Thoracic aorta (tissue), 2 donors: ENCODE measurements around the gene ACSL3. TPM values are rescaled to one million over a fixed set of nuclear protein-coding genes. Genes with fewer than 3 reads are reported as not detected.

Experiments used
- ATAC-seq: fragments of 150-250 bp; one replicate; pipeline ENCODE4 v1.8.0; 2017; ENCODE audit warnings: low read depth; ENCODE audit not compliant: insufficient number of reproducible peaks, low FRiP score
- DNase-seq: peaks from one replicate; pipeline ENCODE4 v3.0.0-alpha.2; 2020; ENCODE audit warnings: low spot score
- H3K27ac ChIP-seq, 2 donors: fragments of 200-600 bp; sonication (generic); 1 replicate in 1 of 2; 2 replicates in 1 of 2; pipeline ENCODE4 v1.5.1; 2016; ENCODE audit warnings: mild to moderate bottlenecking in 2 of 2, moderate library complexity in 2 of 2
- H3K27me3 ChIP-seq: fragments of 200-600 bp; sonication (generic); replicated peaks from 2 replicates; pipeline ENCODE4 v1.6.0; 2016; ENCODE audit warnings: mild to moderate bottlenecking; ENCODE audit not compliant: insufficient read depth
- H3K36me3 ChIP-seq: fragments of 200-600 bp; sonication (generic); one replicate; pipeline ENCODE4 v1.5.1; 2016
- H3K4me1 ChIP-seq, 2 donors: fragments of 200-600 bp; sonication (generic); 1 replicate in 1 of 2; 2 replicates in 1 of 2; pipeline versions ENCODE4 v1.5.1 to v1.6.0; 2016; ENCODE audit warnings: low read depth in 2 of 2, mild to moderate bottlenecking in 1 of 2; ENCODE audit not compliant: control insufficient read depth in 1 of 2
- H3K4me3 ChIP-seq: fragments of 200-600 bp; sonication (generic); 2 replicates; pipeline ENCODE4 v1.5.1; 2016; ENCODE audit warnings: mild to moderate bottlenecking
- H3K9me3 ChIP-seq: fragments of 200-600 bp; sonication (generic); 2 replicates; pipeline ENCODE4 v1.5.1; 2016
- CTCF ChIP-seq: fragments of 200-600 bp; sonication (generic); IDR thresholded peaks from one replicate; pipeline ENCODE4 v1.5.1; 2019; ENCODE audit warnings: antibody characterized with exemption
- total RNA-seq, 2 donors: library from RNA; depleted of rRNA; stranded (reverse); fragments of >200 nt; gene quantifications; one replicate each; pipeline versions ENCODE4 v1.1.0 to v1.2.3, GENCODE V29; 2016

Gene ACSL3
- total RNA-seq = 10 to 100 TPM; 65.1 to 79.0 TPM

GRCh38 chr2:222860740-222861410 lies at the start of gene ACSL3:
ACSL3 (plus strand) TSS chr2:222861036; CDS start chr2:222908773, 47,737 bp downstream.
- peaks cover 26 to 46% of the 10 kb centered on the region in 2 donors for H3K4me1 ChIP-seq
- H3K36me3 ChIP-seq = no peaks in the 10 kb centered on the region
- no peaks in the 10 kb centered on the region for H3K9me3 ChIP-seq
- DNase-seq (peak; percentile 90), ATAC-seq (peak; percentile 83)
- H3K27ac ChIP-seq = peak within 1 kb of the TSS; percentile 94 to 95
- TF ChIP-seq CTCF = no peak
- H3K27me3 ChIP-seq = no peaks in the 10 kb centered on the region
- peak within 1 kb of the TSS; percentile 93 for H3K4me3 ChIP-seq

- no peak for ATAC-seq
Measured at GRCh38 chr2:222811828-222812227, 49.0 kb upstream of the ACSL3 start.

GRCh38 chr2:222813177-222813843 lies 47.5 kb upstream of the ACSL3 start:
- H3K4me1 ChIP-seq = no peaks in the 10 kb centered on the region
- ATAC-seq (no peak), DNase-seq (no peak)
- H3K36me3 ChIP-seq = no peaks in the 10 kb centered on the region
- H3K27ac ChIP-seq = no peak overlapping the region
- H3K4me3 ChIP-seq = no peak overlapping the region
- TF ChIP-seq CTCF = no peak
- no peaks in the 10 kb centered on the region for H3K9me3 ChIP-seq
- no peaks in the 10 kb centered on the region for H3K27me3 ChIP-seq

More at GRCh38 chr2:222811828-222812227, 49.0 kb upstream of the ACSL3 start:
- no peak overlapping the region for H3K4me3 ChIP-seq
- no peak overlapping the region for H3K27ac ChIP-seq
- no peaks in the 10 kb centered on the region for H3K9me3 ChIP-seq
- no peak for DNase-seq
- H3K27me3 ChIP-seq = no peaks in the 10 kb centered on the region
- no peaks in the 10 kb centered on the region for H3K4me1 ChIP-seq
- TF ChIP-seq CTCF = no peak
- H3K36me3 ChIP-seq = no peaks in the 10 kb centered on the region

GRCh38 chr2:222819722-222820333 lies 41.0 kb upstream of the ACSL3 start:
- no peaks in the 10 kb centered on the region for H3K27me3 ChIP-seq
- no peak overlapping the region for H3K27ac ChIP-seq
- no peak overlapping the region for H3K4me3 ChIP-seq
- TF ChIP-seq CTCF = no peak
- ATAC-seq = no peak
- no peaks in the 10 kb centered on the region for H3K9me3 ChIP-seq
- H3K4me1 ChIP-seq = no peaks in the 10 kb centered on the region
- H3K36me3 ChIP-seq = no peaks in the 10 kb centered on the region
- DNase-seq = no peak

GRCh38 chr2:222823183-222823930 lies 37.5 kb upstream of the ACSL3 start:
- no peak overlapping the region for H3K4me3 ChIP-seq
- TF ChIP-seq CTCF = no peak
- no peak for DNase-seq
- ATAC-seq = no peak
- H3K27me3 ChIP-seq = no peaks in the 10 kb centered on the region
- H3K36me3 ChIP-seq = no peaks in the 10 kb centered on the region
- no peaks in the 10 kb centered on the region for H3K4me1 ChIP-seq
- no peak overlapping the region for H3K27ac ChIP-seq
- H3K9me3 ChIP-seq = no peaks in the 10 kb centered on the region
